ENCODE results near the gene XRCC4.
"Not testable (repeated sequence)": the region's sequence is repeated elsewhere in the genome, so short reads cannot be mapped to it uniquely, and the experiment has no call there.

Gene XRCC4

GRCh38 chr5:83348281-83348780, 271.0 kb downstream of the XRCC4 start:
- no peak for DNase-seq (ENCODE audit: low read depth, low spot score)

- DNase-seq (ENCODE audit: low read depth, low spot score) = no peak
These were observed 275.9 kb downstream of the XRCC4 start for GRCh38 chr5:83353231-83353630.

GRCh38 chr5:83353774-83354173, 276.4 kb downstream of the XRCC4 start:
- no peak for DNase-seq (ENCODE audit: low read depth, low spot score)

- peak; percentile 78 for DNase-seq (ENCODE audit: low read depth, low spot score)
These were observed 277.6 kb downstream of the XRCC4 start for GRCh38 chr5:83354958-83355357.

- DNase-seq (ENCODE audit: low read depth, low spot score) = not testable (repeated sequence)
These were observed 278.2 kb downstream of the XRCC4 start for GRCh38 chr5:83355482-83356014.

GRCh38 chr5:83357621-83358231, 280.4 kb downstream of the XRCC4 start:
- no peak for DNase-seq (ENCODE audit: low read depth, low spot score)

GRCh38 chr5:83360573-83360972, 283.2 kb downstream of the XRCC4 start:
- no peak for DNase-seq (ENCODE audit: low read depth, low spot score)

GRCh38 chr5:83362526-83362925, 285.2 kb downstream of the XRCC4 start:
- no peak for DNase-seq (ENCODE audit: low read depth, low spot score)

GRCh38 chr5:83363111-83363885, 286.0 kb downstream of the XRCC4 start:
- DNase-seq (ENCODE audit: low read depth, low spot score) = no peak

- DNase-seq (ENCODE audit: low read depth, low spot score) = no peak
These were observed 286.5 kb downstream of the XRCC4 start for GRCh38 chr5:83363886-83364275.

- DNase-seq (ENCODE audit: low read depth, low spot score) = no peak
These were observed 287.3 kb downstream of the XRCC4 start for GRCh38 chr5:83364312-83365299.

GRCh38 chr5:83368319-83368718, 291.0 kb downstream of the XRCC4 start:
- DNase-seq (ENCODE audit: low read depth, low spot score) = no peak

- no peak for DNase-seq (ENCODE audit: low read depth, low spot score)
These were observed 291.5 kb downstream of the XRCC4 start for GRCh38 chr5:83368835-83369234.

GRCh38 chr5:83370957-83371356, 293.6 kb downstream of the XRCC4 start:
- no peak for DNase-seq (ENCODE audit: low read depth, low spot score)

GRCh38 chr5:83371726-83372125, 294.4 kb downstream of the XRCC4 start:
- no peak for DNase-seq (ENCODE audit: low read depth, low spot score)

GRCh38 chr5:83374547-83374946, 297.2 kb downstream of the XRCC4 start:
- DNase-seq (ENCODE audit: low read depth, low spot score) = no peak

- no peak for DNase-seq (ENCODE audit: low read depth, low spot score)
These were observed 297.9 kb downstream of the XRCC4 start for GRCh38 chr5:83375049-83375745.

GRCh38 chr5:83376461-83376860, 299.1 kb downstream of the XRCC4 start:
- DNase-seq (ENCODE audit: low read depth, low spot score) = no peak

- DNase-seq (ENCODE audit: low read depth, low spot score) = no peak
These were observed 300.0 kb downstream of the XRCC4 start for GRCh38 chr5:83377131-83377865.

GRCh38 chr5:83378624-83379289, 301.4 kb downstream of the XRCC4 start:
- DNase-seq (ENCODE audit: low read depth, low spot score) = no peak

Data from ELF-1 (cell line).